ENCODE measurements around the gene CCDC80.

Gene CCDC80

DNA sequence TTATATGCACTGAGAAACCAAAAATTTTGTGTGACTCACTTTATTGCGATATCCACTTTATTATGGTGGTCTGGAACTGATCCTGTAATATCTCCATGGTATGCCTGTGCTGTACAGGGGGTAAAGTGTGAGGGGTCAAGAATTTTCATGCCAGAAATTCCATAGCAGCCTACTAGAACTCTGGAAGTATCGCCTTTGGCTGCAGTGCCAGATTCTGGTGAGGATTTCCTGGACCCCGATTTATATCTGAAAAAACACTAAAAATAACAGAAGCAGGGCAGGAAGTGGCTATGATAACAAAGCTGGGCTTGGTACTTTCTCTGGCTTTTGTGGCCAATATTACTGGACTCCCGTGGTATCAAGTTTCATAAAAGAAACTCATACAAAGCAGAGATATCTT lies 36.4 kb downstream of the CCDC80 start:
- Histone ChIP-seq H3K9me3 (ENCODE audit: low read depth, low read length) (no peaks in the 10 kb centered on the region), H3K27ac (no peak overlapping the region), H3K9ac (ENCODE audit: insufficient read length) (no peak overlapping the region), H3K4me3 (no peak overlapping the region), H3K36me3 (ENCODE audit: insufficient read depth, low read length) (no peaks in the 10 kb centered on the region)
- no peak for DNase-seq (ENCODE audit: low read depth, low spot score)
- TF ChIP-seq FOXP2 (optimal IDR thresholded peaks at IDR 0.05; ENCODE audit: control extremely low read depth, extremely low read length, insufficient read depth) (no peak), POLR2AphosphoS5 (IDR thresholded peaks at IDR 0.05; ENCODE audit: borderline replicate concordance, low read depth, low read length) (no peak), EZH2 (IDR thresholded peaks at IDR 0.05) (no peak)

- no peak overlapping the region for H3K9ac ChIP-seq (ENCODE audit: insufficient read length)
- no peaks in the 10 kb centered on the region for H3K9me3 ChIP-seq (ENCODE audit: low read depth, low read length)
- no peak overlapping the region for H3K27ac ChIP-seq
- H3K36me3 ChIP-seq (ENCODE audit: insufficient read depth, low read length) = peaks cover 3% of the 10 kb centered on the region; the same call in 1 of the 2 replicates
- no peak overlapping the region for H3K4me3 ChIP-seq
- TF ChIP-seq FOXP2 (optimal IDR thresholded peaks at IDR 0.05; ENCODE audit: control extremely low read depth, extremely low read length, insufficient read depth) (no peak), EZH2 (IDR thresholded peaks at IDR 0.05) (no peak)
- DNase-seq (ENCODE audit: low read depth, low spot score) = no peak
Measured at GRCh38 chr3:112602217-112602838, 38.6 kb downstream of the CCDC80 start.

DNA sequence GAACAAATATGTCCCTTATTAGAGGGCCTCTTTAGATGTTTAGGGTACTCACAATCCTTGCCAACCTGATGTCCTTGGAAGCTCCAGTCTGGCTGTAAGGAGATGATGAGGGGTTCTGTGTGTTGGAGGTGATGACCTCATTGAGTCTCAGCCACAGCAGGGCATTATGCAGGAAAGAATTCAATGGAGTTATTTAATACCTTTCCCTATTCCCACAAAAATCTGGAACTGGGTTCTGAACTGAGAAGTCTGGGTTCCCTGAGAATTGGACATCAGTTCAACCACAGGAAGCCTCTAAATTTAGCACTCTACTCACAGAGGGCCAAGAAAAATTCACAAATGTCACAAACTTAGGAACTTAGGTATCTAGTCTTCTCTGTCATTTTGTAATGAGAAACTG lies 42.2 kb downstream of the CCDC80 start:
- Histone ChIP-seq H3K27ac (no peak overlapping the region), H3K9ac (ENCODE audit: insufficient read length) (no peak overlapping the region), H3K9me3 (ENCODE audit: low read depth, low read length) (no peaks in the 10 kb centered on the region), H3K4me3 (no peak overlapping the region), H3K36me3 (ENCODE audit: insufficient read depth, low read length) (peaks cover 9% of the 10 kb centered on the region; the same call in 1 of the 2 replicates)
- no peak for TF ChIP-seq EZH2 (IDR thresholded peaks at IDR 0.05)
- no peak for TF ChIP-seq POLR2AphosphoS5 (IDR thresholded peaks at IDR 0.05; ENCODE audit: borderline replicate concordance, low read depth, low read length)
- no peak for TF ChIP-seq FOXP2 (optimal IDR thresholded peaks at IDR 0.05; ENCODE audit: control extremely low read depth, extremely low read length, insufficient read depth)
- no peak for DNase-seq (ENCODE audit: low read depth, low spot score)

GRCh38 chr3:112597945-112598344 lies 43.0 kb downstream of the CCDC80 start:
- no peak for DNase-seq (ENCODE audit: low read depth, low spot score)
- Histone ChIP-seq H3K36me3 (ENCODE audit: insufficient read depth, low read length) (peaks cover 14% of the 10 kb centered on the region; the same call in 1 of the 2 replicates), H3K4me3 (no peak overlapping the region), H3K27ac (no peak overlapping the region), H3K9me3 (ENCODE audit: low read depth, low read length) (no peaks in the 10 kb centered on the region), H3K9ac (ENCODE audit: insufficient read length) (no peak overlapping the region)
- no peak for TF ChIP-seq POLR2AphosphoS5 (IDR thresholded peaks at IDR 0.05; ENCODE audit: borderline replicate concordance, low read depth, low read length)
- TF ChIP-seq EZH2 (IDR thresholded peaks at IDR 0.05) = no peak
- TF ChIP-seq FOXP2 (optimal IDR thresholded peaks at IDR 0.05; ENCODE audit: control extremely low read depth, extremely low read length, insufficient read depth) = no peak

DNA sequence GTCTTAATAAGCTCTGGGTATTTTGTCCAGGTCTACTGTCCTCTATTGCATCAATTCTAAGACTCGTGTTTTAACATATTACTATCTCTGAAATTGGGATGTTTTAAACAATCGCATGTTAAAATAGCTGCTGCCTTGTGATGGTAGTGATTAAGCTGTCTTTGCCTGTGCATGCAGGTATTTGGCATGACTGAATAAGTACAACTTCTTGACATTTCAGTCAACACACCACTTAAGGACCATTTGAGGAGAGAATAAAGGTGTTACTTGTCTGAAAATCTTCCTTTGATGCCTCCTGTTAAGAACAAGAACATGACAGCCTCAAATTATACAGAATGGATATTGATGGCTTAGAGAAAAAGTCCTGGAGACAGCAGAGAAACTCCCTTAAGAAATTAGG lies 46.1 kb downstream of the CCDC80 start:
- Histone ChIP-seq H3K27ac (no peak overlapping the region), H3K4me3 (no peak overlapping the region), H3K9me3 (ENCODE audit: low read depth, low read length) (no peaks in the 10 kb centered on the region), H3K9ac (ENCODE audit: insufficient read length) (no peak overlapping the region), H3K36me3 (ENCODE audit: insufficient read depth, low read length) (peaks cover 25% of the 10 kb centered on the region)
- DNase-seq (ENCODE audit: low read depth, low spot score) = no peak
- no peak for TF ChIP-seq FOXP2 (optimal IDR thresholded peaks at IDR 0.05; ENCODE audit: control extremely low read depth, extremely low read length, insufficient read depth)
- no peak for TF ChIP-seq EZH2 (IDR thresholded peaks at IDR 0.05)
- TF ChIP-seq POLR2AphosphoS5 (IDR thresholded peaks at IDR 0.05; ENCODE audit: borderline replicate concordance, low read depth, low read length) = no peak

- no peak overlapping the region for H3K27ac ChIP-seq
- no peak for DNase-seq (ENCODE audit: low read depth, low spot score)
- H3K4me3 ChIP-seq = no peak overlapping the region
- no peaks in the 10 kb centered on the region for H3K9me3 ChIP-seq (ENCODE audit: low read depth, low read length)
- TF ChIP-seq POLR2AphosphoS5 (IDR thresholded peaks at IDR 0.05; ENCODE audit: borderline replicate concordance, low read depth, low read length) (no peak), EZH2 (IDR thresholded peaks at IDR 0.05) (no peak)
- H3K9ac ChIP-seq (ENCODE audit: insufficient read length) = no peak overlapping the region
- H3K36me3 ChIP-seq (ENCODE audit: insufficient read depth, low read length) = peaks cover 28% of the 10 kb centered on the region
Measured at GRCh38 chr3:112593258-112593657, 47.7 kb downstream of the CCDC80 start.

DNA sequence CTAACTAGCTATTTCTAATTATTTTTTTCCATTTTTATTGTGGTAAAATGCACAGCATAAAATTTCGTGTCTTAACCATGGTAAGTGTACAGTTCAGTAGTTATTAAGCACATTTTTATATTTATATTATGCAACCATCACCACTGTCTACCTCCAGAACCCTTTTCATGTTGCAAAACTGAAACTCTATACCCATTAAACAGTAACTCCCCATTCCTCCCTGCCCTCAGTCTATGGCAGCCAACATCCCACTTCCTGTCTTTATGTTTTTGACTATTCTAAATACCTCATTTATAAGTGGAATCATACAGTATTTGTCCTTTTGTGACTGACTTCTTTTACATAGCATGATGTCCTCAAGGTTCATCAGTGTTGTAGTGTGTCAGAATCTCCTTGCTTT lies 53.6 kb downstream of the CCDC80 start:
- H3K4me3 ChIP-seq = no peak overlapping the region
- peaks cover 25% of the 10 kb centered on the region for H3K36me3 ChIP-seq (ENCODE audit: insufficient read depth, low read length)
- DNase-seq (ENCODE audit: low read depth, low spot score) = no peak
- TF ChIP-seq EZH2 (IDR thresholded peaks at IDR 0.05) (no peak), POLR2AphosphoS5 (IDR thresholded peaks at IDR 0.05; ENCODE audit: borderline replicate concordance, low read depth, low read length) (no peak), FOXP2 (optimal IDR thresholded peaks at IDR 0.05; ENCODE audit: control extremely low read depth, extremely low read length, insufficient read depth) (no peak)
- no peak overlapping the region for H3K9ac ChIP-seq (ENCODE audit: insufficient read length)
- H3K27ac ChIP-seq = no peak overlapping the region
- H3K9me3 ChIP-seq (ENCODE audit: low read depth, low read length) = no peaks in the 10 kb centered on the region

- TF ChIP-seq FOXP2 (optimal IDR thresholded peaks at IDR 0.05; ENCODE audit: control extremely low read depth, extremely low read length, insufficient read depth) (no peak), EZH2 (IDR thresholded peaks at IDR 0.05) (no peak), POLR2AphosphoS5 (IDR thresholded peaks at IDR 0.05; ENCODE audit: borderline replicate concordance, low read depth, low read length) (no peak)
- Histone ChIP-seq H3K27ac (no peak overlapping the region), H3K9me3 (ENCODE audit: low read depth, low read length) (no peaks in the 10 kb centered on the region), H3K36me3 (ENCODE audit: insufficient read depth, low read length) (peaks cover 21% of the 10 kb centered on the region), H3K9ac (ENCODE audit: insufficient read length) (no peak overlapping the region), H3K4me3 (no peak overlapping the region)
- no peak for DNase-seq (ENCODE audit: low read depth, low spot score)
Measured at GRCh38 chr3:112585782-112586181, 55.2 kb downstream of the CCDC80 start.

DNA sequence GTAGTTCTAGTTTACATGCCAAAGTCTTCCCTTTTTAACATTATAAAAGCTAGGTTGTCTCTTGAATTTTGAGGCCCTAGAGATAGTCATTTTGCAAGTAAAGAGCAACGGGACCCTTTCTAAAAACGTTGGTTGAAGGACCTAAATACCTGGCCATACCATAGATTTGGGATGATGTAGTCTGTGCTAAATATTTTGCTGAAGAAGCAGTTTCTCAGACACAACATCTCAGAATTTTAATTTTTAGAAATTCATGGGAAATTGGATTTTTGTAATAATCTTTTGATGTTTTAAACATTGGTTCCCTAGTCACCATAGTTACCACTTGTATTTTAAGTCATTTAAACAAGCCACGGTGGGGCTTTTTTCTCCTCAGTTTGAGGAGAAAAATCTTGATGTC lies 57.8 kb downstream of the CCDC80 start:
- DNase-seq (ENCODE audit: low read depth, low spot score) = no peak
- no peak overlapping the region for H3K4me3 ChIP-seq
- H3K27ac ChIP-seq = no peak overlapping the region
- H3K9ac ChIP-seq (ENCODE audit: insufficient read length) = no peak overlapping the region
- TF ChIP-seq FOXP2 (optimal IDR thresholded peaks at IDR 0.05; ENCODE audit: control extremely low read depth, extremely low read length, insufficient read depth) = no peak
- peaks cover 17% of the 10 kb centered on the region for H3K36me3 ChIP-seq (ENCODE audit: insufficient read depth, low read length)
- no peaks in the 10 kb centered on the region for H3K9me3 ChIP-seq (ENCODE audit: low read depth, low read length)
